OCI-LY3 (cell line): ENCODE measurements around the gene NTRK2.

ENCODE experiments used
- H2AFZ ChIP-seq: fragments of 200-600, 300-600 bp; shearing (Covaris generic); 2 replicates; pipeline ENCODE4 v1.6.0; 2014; ENCODE audit warnings: antibody characterized with exemption, low read depth, low read length
- H3K27ac ChIP-seq: fragments of 200-600, 300-600 bp; sonication (generic); 2 replicates; pipeline ENCODE4 v1.5.1; 2014; ENCODE audit warnings: mild to moderate bottlenecking, low read length, moderate library complexity, mixed read lengths
- H3K27me3 ChIP-seq: fragments of 200-600, 300-600 bp; sonication (generic); 2 replicates; pipeline ENCODE4 v1.6.1; 2014; ENCODE audit warnings: low read depth, low read length, mixed read lengths
- H3K36me3 ChIP-seq: fragments of 200-600, 300-600 bp; sonication (generic); replicated peaks from 2 replicates; pipeline ENCODE3; 2014; ENCODE audit warnings: low read depth, low read length, mixed read lengths
- H3K4me1 ChIP-seq: fragments of 300-600, 200-600 bp; sonication (generic); 2 replicates; pipeline ENCODE4 v1.6.1; 2014; ENCODE audit warnings: low read length, mixed read lengths
- H3K4me2 ChIP-seq: fragments of 200-600, 300-600 bp; sonication (generic); 2 replicates; pipeline ENCODE4 v1.6.1; 2014; ENCODE audit warnings: low read length, mixed read lengths
- H3K4me3 ChIP-seq: fragments of 300-600, 200-600 bp; sonication (generic); 2 replicates; pipeline ENCODE4 v1.5.1; 2014; ENCODE audit warnings: antibody characterized with exemption, mild to moderate bottlenecking, low read length, moderate library complexity
- H3K79me2 ChIP-seq: fragments of 300-600, 200-600 bp; shearing (Covaris generic); 2 replicates; pipeline ENCODE4 v1.6.1; 2014; ENCODE audit warnings: mild to moderate bottlenecking, low read length, mixed read lengths
- H3K9ac ChIP-seq: fragments of 300-600, 200-600 bp; shearing (Covaris generic); 2 replicates; pipeline ENCODE4 v1.6.0; 2014; ENCODE audit warnings: mild to moderate bottlenecking, low read length, moderate library complexity
- H3K9me3 ChIP-seq: fragments of 200-600, 300-600 bp; shearing (Covaris generic); 2 replicates; pipeline ENCODE4 v1.6.1; 2014; ENCODE audit warnings: low read length, mixed read lengths; ENCODE audit not compliant: insufficient read depth
- H4K20me1 ChIP-seq: fragments of 200-600, 300-600 bp; sonication (generic); 2 replicates; pipeline ENCODE4 v1.6.1; 2016; ENCODE audit warnings: low read length, mixed read lengths; ENCODE audit not compliant: insufficient read depth
- CTCF ChIP-seq: fragments of 200-600, 300-600 bp; sonication (generic); IDR thresholded peaks from 2 replicates; pipeline ENCODE4 v1.5.1; 2014; ENCODE audit warnings: antibody characterized with exemption, low read length, low read depth
- EZH2phosphoT487 ChIP-seq: fragments of 200-600 bp; shearing (Covaris generic); IDR thresholded peaks from 2 replicates; pipeline ENCODE4 v1.6.1; 2018; ENCODE audit warnings: antibody characterized with exemption, mixed run types, low read depth

The NTRK2 gene

GRCh38 chr9:85020791-85021190 is 351.3 kb downstream of the NTRK2 start:
- TF ChIP-seq CTCF: no peak
- no peak for TF ChIP-seq EZH2phosphoT487
- Histone ChIP-seq H3K9me3 (no peaks in the 10 kb centered on the region), H4K20me1 (no peaks in the 10 kb centered on the region)

GRCh38 chr9:85021686-85022085 is 352.2 kb downstream of the NTRK2 start:
- Histone ChIP-seq H3K27me3 (no peaks in the 10 kb centered on the region), H2AFZ (no peak overlapping the region), H4K20me1 (no peaks in the 10 kb centered on the region), H3K4me1 (0 out of 2 replicates have a peak, but pooled peaks cover 5% of the 10 kb centered on the region), H3K27ac (no peak overlapping the region), H3K36me3 (no peaks in the 10 kb centered on the region), H3K4me2 (no peak overlapping the region), H3K79me2 (no peaks in the 10 kb centered on the region), H3K9me3 (no peaks in the 10 kb centered on the region), H3K9ac (no peak overlapping the region), H3K4me3 (no peak overlapping the region)
- TF ChIP-seq EZH2phosphoT487 (no peak), CTCF (no peak)

More at GRCh38 chr9:85020791-85021190, 351.3 kb downstream of the NTRK2 start:
- Histone ChIP-seq H3K4me3 (no peak overlapping the region), H3K27ac (no peak overlapping the region), H3K4me2 (no peak overlapping the region), H3K4me1 (0 out of 2 replicates have a peak, but pooled peaks cover 5% of the 10 kb centered on the region), H2AFZ (no peak overlapping the region), H3K9ac (no peak overlapping the region), H3K79me2 (no peaks in the 10 kb centered on the region), H3K36me3 (no peaks in the 10 kb centered on the region), H3K27me3 (no peaks in the 10 kb centered on the region)

- H3K9ac ChIP-seq: no peak overlapping the region
- no peak overlapping the region for H3K4me3 ChIP-seq
- H3K9me3 ChIP-seq: no peaks in the 10 kb centered on the region
- H3K27ac ChIP-seq: no peak overlapping the region
- H3K36me3 ChIP-seq: no peaks in the 10 kb centered on the region
- no peak overlapping the region for H3K4me2 ChIP-seq
- TF ChIP-seq EZH2phosphoT487 (no peak), CTCF (no peak)
- 0 out of 2 replicates have a peak, but pooled peaks cover 5% of the 10 kb centered on the region for H3K4me1 ChIP-seq
- H2AFZ ChIP-seq: no peak overlapping the region
- no peaks in the 10 kb centered on the region for H4K20me1 ChIP-seq
- no peaks in the 10 kb centered on the region for H3K79me2 ChIP-seq
- no peaks in the 10 kb centered on the region for H3K27me3 ChIP-seq
These were observed 354.8 kb downstream of the NTRK2 start for GRCh38 chr9:85024374-85024773.

- no peak overlapping the region for H3K9ac ChIP-seq
- no peaks in the 10 kb centered on the region for H3K27me3 ChIP-seq
- H3K27ac ChIP-seq: no peak overlapping the region
- no peak overlapping the region for H3K4me3 ChIP-seq
- H2AFZ ChIP-seq: no peak overlapping the region
- TF ChIP-seq CTCF (no peak), EZH2phosphoT487 (no peak)
- H4K20me1 ChIP-seq: no peaks in the 10 kb centered on the region
- no peaks in the 10 kb centered on the region for H3K36me3 ChIP-seq
- peaks cover 12% of the 10 kb centered on the region for H3K4me1 ChIP-seq
- H3K79me2 ChIP-seq: no peaks in the 10 kb centered on the region
- H3K4me2 ChIP-seq: no peak overlapping the region
- no peaks in the 10 kb centered on the region for H3K9me3 ChIP-seq
These were observed 356.1 kb downstream of the NTRK2 start for GRCh38 chr9:85025638-85026037.
